ENCODE results near the gene LMNB1.

Gene LMNB1

DNA sequence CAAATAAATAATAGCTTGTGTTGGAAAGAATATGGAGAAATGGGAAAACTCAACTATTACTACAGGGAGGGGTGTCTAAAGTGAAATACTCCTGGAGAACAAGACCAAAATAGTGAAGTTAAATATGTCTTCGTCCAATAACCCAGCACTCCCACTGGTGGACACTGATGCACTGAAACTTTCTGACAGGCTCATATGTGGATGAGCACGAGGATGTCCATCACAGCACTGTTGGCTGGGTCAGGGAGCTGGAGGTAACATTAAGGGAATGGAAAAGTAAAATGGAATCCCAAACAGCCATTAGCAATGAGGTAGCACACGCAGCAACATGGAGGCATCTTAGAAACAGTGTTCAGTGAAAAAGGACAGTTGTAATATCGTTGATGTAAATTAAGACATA lies 86.5 kb downstream of the LMNB1 start:
- DNase-seq: no peak

DNA sequence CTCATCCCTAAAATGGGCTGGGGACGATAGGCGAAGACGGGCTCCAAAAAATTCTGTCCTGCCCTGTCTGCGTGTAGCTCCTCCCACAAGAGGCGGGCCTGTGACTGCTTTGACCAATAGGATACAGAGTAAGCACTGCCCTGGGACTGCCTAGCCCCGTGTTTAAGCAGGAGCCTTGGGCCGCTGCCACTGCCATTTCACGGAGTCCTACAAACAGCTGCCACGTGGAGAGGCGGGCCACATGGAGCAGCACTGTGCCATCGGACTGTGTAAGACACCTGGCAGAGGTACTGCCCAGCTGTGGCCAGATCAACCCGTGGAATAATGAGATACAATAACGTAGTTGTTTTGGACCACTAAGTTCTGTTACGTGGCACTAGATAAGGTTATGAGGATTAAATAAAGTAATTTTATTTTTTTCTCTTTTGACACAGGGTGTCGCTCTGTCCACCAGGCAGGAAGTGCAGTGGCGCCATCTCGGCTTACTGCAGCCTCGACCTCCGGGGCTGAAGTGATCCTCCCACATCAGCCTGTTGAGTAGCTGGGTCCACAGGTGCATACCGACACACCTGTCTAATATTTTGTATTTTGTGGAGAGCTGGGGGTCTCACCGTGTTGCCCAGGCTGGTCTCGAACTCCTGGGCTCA lies 87.2 kb downstream of the LMNB1 start:
- no peak for DNase-seq

DNA sequence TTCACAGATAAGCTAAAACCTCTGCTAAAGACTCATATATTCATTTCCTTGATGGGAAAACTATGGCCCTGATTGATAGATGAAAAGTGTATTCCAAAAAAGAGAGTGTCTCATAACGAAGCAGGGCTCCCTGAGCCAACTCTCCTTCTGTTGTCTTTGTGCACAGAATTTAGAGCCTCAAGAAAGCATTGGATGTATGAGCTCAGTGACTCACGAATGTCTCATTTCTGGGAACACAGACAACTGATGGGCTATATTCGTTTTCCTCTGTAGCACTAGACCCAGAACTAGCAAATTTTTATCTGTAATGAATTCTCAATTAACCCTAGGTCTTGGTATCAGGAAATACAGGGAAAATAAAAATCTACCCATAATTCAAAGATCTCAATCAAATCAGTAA lies 88.4 kb downstream of the LMNB1 start:
- DNase-seq: no peak

DNA sequence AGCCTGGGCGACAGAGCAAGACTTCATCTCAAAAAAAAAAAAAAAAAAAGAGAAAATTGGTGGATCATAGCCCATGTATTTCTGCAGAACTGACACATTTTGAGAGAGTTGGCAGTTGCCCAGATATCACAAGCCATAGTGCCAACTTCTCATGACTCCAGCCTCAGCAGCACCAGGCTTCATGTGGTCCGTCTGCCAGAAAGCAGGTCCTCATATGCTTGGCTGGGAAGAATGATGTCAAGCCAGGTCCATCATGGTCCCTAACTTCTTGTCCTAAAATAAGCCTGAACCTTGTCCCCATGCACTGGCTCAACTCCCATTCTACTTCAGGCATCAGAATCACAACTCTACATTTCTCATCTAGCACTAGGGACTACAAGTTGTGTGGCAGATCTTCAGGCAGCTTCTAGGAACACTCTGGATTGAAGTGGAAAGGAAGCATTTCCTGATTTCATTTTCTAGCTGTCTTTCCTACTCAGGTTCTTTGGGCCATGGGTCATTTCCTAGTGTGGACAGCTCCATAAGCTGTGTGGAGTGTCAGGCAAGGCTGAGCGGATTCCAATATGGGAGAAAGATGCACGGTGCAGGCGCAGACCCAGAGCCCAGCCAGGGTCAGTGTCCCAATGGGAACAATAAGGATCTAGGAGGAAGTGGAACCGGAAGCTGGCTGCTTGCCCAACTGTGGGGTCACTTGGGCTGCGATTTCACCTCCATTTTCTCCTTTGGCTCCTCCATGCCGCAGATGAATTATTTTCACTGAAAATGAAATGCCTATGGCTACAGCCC lies 90.1 kb downstream of the LMNB1 start:
- DNase-seq: no peak

DNA sequence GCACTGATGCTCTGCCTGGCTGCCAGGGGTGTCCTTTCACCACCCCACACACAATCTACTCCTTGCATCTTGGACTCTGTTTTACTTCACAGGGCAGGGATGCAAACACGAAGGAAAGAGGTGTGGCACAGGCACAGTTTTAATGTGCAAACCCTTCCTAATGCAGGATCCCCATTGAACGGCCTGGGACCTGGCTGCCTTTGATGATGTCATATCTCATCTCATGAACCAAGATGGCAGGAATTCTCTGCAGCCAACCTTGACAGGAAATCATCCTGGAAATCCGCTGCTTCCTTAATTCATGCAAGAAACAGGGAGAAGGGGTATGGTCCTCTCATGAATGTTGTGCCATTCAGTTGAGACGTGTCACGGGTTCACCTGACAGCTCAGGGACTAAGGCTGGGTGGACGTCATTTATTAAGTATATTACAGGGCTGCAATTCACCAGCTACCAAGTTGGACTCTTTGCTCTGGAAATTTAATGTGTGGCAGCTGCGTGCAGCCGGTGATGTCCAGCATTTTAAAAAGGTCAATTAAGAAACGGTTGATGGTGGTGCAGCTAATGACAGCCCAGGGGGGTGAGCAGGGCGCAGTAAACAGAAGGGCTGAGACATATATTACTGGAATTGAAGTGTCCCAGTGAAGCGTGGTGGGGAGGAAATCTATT lies 91.5 kb downstream of the LMNB1 start:
- DNase-seq: no peak

DNA sequence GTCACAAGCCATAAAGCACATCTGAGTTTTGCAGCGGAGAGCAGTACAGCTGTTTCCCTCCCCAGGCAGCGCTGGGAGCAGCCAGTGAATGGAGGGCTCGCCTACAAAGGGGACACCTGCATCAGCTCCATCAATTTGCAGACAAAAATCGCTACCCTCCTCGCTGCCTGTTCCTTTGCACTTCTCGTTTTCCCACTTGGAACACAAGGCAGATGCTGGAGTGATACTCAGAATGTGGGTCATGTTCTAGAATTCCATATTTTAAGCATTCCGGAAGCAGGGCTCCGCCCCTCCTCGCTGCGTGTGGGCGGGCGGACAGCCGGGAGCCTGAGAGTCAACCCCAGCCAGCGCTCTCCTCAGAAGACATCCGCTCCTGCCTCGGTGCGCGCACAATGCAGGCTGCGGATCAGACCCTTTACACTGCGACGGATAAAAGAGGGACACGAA lies 92.1 kb downstream of the LMNB1 start:
- DNase-seq: no peak

DNA sequence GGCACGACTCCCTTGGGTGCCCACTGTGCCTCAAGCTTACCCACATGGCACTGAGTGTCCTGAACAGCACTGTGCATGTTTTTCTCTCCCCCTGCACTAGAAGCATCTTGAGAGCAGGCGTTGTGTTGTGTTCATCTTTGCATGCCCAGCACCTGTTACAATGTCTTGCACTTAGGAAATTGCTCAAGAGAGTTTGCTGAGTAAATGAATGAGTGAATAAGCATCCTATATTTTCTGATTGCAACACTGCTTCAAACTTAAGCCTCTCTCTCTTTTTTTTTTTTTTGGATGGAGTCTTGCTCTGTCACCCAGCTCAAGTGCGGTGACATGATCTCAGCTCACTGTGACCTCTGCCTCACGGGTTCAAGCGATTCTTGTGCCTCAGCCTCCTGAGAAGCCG lies 94.5 kb downstream of the LMNB1 start:
- DNase-seq: peak; percentile 62 to 68

DNA sequence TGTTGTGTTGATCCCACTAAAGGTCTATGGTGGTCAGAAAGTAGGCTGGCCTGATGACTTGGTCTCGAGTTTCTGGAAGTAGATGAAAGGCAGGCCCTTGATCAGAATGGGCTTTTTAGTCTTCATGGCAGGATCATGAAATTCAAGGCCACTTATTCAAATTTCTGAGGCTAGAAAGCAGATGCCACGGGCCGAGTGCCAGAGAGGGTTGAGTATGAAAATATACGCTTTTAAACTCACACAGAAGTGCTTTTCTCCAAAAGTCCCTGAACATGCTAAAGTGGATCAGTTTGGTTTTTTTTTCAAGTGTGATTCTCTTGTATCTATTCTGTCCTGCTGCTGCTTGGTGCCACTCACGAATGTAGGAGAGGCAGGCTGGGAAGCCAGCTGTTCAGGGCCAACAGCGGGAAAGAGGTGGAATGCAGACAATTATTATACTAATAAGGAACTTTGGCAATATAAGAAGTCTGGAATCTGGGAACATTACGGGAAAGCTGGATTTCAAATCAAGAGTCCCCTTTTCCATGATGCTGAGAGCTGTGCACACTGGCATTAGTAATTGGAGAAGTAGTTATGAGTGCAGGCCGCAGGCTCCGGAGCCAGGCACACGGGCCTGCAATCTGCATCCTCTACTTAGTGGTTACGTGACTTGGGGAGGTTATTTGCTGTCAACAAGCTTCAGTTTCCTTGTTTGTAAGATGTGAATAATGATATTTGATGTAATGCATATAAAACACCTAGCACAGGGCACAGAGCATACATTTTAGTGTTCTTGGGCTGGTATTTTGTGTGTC lies 95.8 kb downstream of the LMNB1 start:
- DNase-seq: no peak

DNA sequence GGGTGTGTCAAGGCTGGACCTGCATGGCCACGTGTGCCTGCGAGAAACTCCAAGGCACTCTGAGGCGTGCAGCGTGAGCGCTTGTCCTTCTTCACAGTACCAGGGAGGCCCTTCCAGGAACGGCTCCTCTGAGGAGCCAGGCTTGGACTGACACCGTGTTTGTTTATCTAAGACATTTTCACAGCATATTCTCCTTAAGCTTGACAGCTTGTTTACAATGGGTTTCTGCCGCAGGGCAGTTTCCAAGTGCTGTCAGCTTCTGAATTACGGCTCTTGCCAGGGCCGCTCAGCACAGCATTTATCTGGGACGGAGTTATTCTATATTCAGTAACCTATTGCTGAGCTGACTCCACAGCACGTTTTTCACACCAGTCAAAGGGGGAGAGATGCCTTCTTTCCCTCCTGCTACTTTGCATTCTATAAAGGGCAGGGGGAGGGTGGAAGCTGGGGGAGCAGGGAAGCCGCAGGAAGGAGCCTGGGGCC lies 98.4 kb downstream of the LMNB1 start:
- no peak for DNase-seq

DNA sequence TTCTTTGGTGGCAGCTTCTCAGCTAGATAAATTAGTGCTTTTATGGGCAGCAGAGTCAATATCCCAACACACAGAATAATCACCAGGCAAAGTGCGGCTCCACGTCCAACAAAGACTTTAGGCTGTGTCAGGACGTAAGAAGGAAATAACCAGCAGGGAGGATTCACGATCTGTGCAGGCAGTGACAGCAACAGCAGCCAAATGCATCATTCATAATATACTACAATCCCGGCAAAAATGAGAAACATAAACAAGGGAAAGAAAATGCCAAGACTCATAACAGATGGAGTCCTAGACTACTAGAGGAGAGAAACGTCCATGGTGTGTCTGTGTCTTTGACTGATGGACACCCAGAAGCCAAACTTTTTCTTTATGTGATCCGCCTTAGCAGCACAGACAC lies 100.7 kb downstream of the LMNB1 start:
- no peak for DNase-seq

DNA sequence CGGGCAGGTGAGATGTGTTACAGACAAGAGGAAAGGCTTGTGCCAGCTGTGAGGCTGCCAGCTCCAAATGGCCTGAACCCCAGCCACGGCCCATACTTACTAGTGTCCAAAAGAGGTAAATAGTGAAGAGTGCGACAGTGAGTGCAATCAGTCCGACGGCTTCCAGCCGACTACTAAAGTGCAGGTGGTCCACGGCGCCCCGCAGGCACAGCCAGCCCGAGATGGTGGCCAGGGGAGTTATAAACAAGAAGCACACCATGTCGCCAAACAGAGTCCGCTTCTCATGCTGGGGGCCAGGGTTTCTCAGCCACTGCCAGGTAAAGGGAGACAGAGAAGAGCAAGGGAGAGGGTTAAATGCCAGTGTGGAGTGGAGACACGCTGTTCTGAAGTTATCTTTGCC lies 101.1 kb downstream of the LMNB1 start:
- no peak for DNase-seq

DNA sequence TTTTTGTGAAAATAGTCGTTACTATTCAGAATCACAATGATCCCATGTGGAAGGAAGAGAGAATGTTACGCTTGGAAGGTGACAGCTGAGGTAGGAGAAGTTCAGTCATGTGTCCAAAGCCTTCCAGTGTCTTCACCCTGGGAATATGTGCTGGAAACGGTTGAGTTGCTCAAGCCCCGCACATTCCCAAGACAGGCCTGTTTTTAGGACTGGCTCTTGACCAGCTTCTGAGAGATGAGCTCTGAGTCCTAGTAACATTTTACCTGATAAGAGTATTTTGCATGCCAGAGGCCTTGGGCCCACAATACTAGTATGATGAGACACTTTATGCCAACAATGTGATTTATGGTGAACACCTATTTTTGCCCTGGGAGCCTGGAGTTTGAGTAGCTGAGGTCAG lies 101.7 kb downstream of the LMNB1 start:
- no peak for DNase-seq

DNA sequence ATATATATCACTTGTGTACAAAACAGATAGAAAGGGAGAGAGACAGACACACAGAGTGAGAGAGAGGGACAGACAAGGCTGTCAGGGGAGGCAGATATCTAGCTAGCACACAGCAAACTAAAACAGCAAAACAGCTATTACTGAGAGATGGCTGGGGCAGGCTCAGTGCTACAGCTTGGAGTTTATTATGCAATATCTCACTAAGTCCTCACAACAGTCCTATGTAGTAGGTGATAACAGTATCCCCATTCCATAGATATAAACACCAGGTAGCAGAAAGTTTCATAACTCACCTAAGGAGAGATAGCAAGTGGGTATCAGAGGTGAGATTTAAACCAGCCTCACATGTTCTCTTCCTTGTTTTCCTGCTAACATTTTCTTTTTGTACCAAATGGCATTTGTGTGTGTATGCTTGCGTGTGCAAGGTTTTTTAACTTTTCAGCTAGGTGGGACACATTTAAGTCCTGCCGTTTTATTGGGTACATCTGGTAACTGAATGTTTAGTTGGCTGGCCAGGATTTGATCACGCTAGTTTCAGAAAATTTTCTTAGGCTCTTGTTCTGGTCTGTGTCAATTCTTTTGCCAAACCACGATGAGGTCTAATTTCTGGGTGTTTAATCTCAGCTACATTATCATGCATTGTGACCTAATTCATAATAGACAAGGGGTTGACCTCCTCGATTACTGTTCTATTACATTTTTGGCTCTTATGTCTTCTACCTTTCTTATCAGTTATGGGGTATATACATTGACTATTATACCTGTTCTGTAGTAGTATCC lies 105.1 kb downstream of the LMNB1 start:
- DNase-seq: no peak

DNA sequence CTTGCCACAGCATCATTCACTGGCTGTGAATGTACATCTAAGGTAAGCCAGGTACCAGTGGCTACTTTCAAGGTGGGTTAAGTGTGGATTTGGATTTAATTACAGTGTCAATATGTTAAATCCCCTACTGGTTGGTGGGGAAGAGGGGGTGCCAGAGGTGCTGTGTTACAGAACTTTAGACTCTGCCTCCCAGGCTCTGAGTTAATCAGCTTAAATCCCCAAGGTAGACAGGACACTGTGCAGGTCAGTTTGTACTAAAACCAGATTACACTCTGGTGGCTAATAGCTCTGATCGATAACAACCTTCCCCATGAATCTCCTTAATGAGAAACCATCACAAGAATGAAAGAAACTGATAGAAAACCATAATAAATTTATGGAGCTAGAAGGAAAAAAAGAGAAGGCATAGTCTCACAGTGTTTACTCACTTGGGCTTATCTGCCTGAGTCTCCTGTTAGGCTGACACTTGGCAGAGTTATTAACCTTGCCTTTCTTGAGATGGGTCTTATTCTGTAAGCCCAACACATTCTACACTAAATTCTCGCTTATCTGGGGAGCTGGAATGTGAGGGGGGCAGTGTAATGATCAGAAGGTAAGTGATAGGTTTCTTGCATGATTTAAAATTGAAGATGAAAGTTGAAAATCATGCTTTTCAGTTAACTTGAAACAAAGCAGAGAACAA lies 106.8 kb downstream of the LMNB1 start:
- DNase-seq: no peak

DNA sequence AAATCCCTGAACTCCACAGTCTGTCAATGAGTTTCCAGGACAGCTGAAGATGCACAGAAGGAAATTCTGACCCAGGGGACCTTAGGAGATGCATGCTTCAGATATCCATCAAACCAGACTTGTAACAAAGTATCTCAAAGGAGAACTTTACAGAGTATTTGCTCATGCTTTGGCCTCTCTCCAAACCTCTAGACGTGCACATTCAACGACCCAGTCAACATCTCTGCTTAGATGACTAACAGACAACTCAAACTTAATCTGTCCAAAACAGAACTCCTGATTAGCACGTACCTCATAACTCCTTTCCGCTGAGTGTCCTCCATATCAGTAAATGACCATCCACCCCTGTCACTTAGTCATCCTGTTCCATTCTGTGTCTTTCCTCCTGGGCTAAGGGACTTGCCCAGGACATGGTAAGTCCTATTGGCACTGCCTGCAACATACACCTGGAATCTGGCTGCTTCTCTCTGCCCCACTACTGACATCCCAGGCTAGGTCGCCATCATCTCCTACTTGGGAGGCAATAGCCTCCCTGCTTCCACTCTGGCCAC lies 107.4 kb downstream of the LMNB1 start:
- DNase-seq: no peak

Data from AML-193 (cell line).